SK-N-SH treated with all-trans-retinoic acid at 6 μM for 48 hours (cell line): ENCODE measurements around the gene KLRK1.
"Not testable (repeated sequence)": the region's sequence is repeated elsewhere in the genome, so short reads cannot be mapped to it uniquely, and the experiment has no call there.

Source experiments
- ATAC-seq: fragments of 200-7000 bp; cut with Tn5 transposase; 3 replicates; pipeline ENCODE4 v1.9.1; 2020; ENCODE audit warnings: mild to moderate bottlenecking, moderate library complexity
- ARNTL ChIP-seq: fragments of 450-650 bp; formaldehyde crosslinking; IDR thresholded peaks from 2 replicates; pipeline ENCODE4 v1.5.0; 2020; ENCODE audit warnings: low read depth, mild to moderate bottlenecking, moderate library complexity, borderline replicate concordance
- CSDC2 ChIP-seq: fragments of 250-450 bp; sonication (Bioruptor Pico); IDR thresholded peaks from 2 replicates; pipeline ENCODE4 v1.5.0; 2020; ENCODE audit warnings: mild to moderate bottlenecking, moderate library complexity
- ESRRG ChIP-seq: fragments of 250-450 bp; sonication (Bioruptor Pico); IDR thresholded peaks from 2 replicates; pipeline ENCODE4 v1.6.1; 2021; ENCODE audit warnings: mild to moderate bottlenecking
- OSR1 ChIP-seq: fragments of 250-450 bp; sonication (Bioruptor Pico); IDR thresholded peaks from 2 replicates; pipeline ENCODE4 v1.8.0; 2022; ENCODE audit warnings: moderate library complexity, mild to moderate bottlenecking, inconsistent platforms
- PPARA ChIP-seq: fragments of 250-450 bp; sonication (Bioruptor Pico); IDR thresholded peaks from 2 replicates; pipeline ENCODE4 v1.5.0; 2020; ENCODE audit warnings: mild to moderate bottlenecking, borderline replicate concordance
- RARB ChIP-seq: fragments of 250-450 bp; sonication (Bioruptor Pico); IDR thresholded peaks from 2 replicates; pipeline ENCODE4 v1.8.0; 2021; ENCODE audit warnings: mild to moderate bottlenecking, moderate library complexity
- SNAI2 ChIP-seq: fragments of 250-450 bp; sonication (Bioruptor Pico); IDR thresholded peaks from 2 replicates; pipeline ENCODE4 v1.5.0; 2020; ENCODE audit warnings: mild to moderate bottlenecking, moderate library complexity
- TCF4 ChIP-seq: fragments of 250-450 bp; sonication (Bioruptor Pico); IDR thresholded peaks from 2 replicates; pipeline ENCODE4 v1.8.0; 2021; ENCODE audit warnings: mild to moderate bottlenecking, moderate library complexity, borderline replicate concordance
- TOX ChIP-seq: fragments of 250-450 bp; sonication (Bioruptor Pico); IDR thresholded peaks from 2 replicates; pipeline ENCODE4 v1.8.0; 2021; ENCODE audit warnings: mild to moderate bottlenecking, moderate library complexity, borderline replicate concordance
- ZC3H10 ChIP-seq: fragments of 250-450 bp; sonication (Bioruptor Pico); IDR thresholded peaks from 2 replicates; pipeline ENCODE4 v1.5.1; 2021; ENCODE audit warnings: mild to moderate bottlenecking, moderate library complexity
- ZFP3 ChIP-seq: fragments of 250-450 bp; sonication (Bioruptor Pico); IDR thresholded peaks from 2 replicates; pipeline ENCODE4 v1.5.0; 2020; ENCODE audit warnings: mild to moderate bottlenecking, moderate library complexity
- ZNF565 ChIP-seq: fragments of 450-650 bp; formaldehyde crosslinking; conservative IDR thresholded peaks from 2 replicates; pipeline ENCODE4 v1.5.0; 2020; ENCODE audit warnings: low read depth, mild to moderate bottlenecking, moderate library complexity
- ZNF70 ChIP-seq: fragments of 450-650 bp; formaldehyde crosslinking; IDR thresholded peaks from 2 replicates; pipeline ENCODE4 v1.5.0; 2020; ENCODE audit warnings: mild to moderate bottlenecking, moderate library complexity
- ZNF8 ChIP-seq: fragments of 450-650 bp; formaldehyde crosslinking; IDR thresholded peaks from 2 replicates; pipeline ENCODE4 v1.5.0; 2020; ENCODE audit warnings: mild to moderate bottlenecking, moderate library complexity
- TF ChIP-seq, protein P1 (sequence below): fragments of 250-450 bp; sonication (Bioruptor Pico); IDR thresholded peaks from 2 replicates; pipeline ENCODE4 v1.5.1; 2021; ENCODE audit warnings: mild to moderate bottlenecking, moderate library complexity
- TF ChIP-seq, protein P2 (sequence below): fragments of 250-450 bp; sonication (Bioruptor Pico); IDR thresholded peaks from 2 replicates; pipeline ENCODE4 v1.5.1; 2020; ENCODE audit warnings: low read depth, mild to moderate bottlenecking, moderate library complexity
- TF ChIP-seq, protein P3 (sequence below): fragments of 250-450 bp; sonication (Bioruptor Pico); IDR thresholded peaks from 2 replicates; pipeline ENCODE4 v1.5.0; 2020; ENCODE audit warnings: mild to moderate bottlenecking, moderate library complexity
- TF ChIP-seq, protein P4 (sequence below): fragments of 250-450 bp; sonication (Bioruptor Pico); IDR thresholded peaks from 2 replicates; pipeline ENCODE4 v1.8.0; 2021; ENCODE audit warnings: low read depth, mild to moderate bottlenecking, moderate library complexity, borderline replicate concordance

The KLRK1 gene

DNA sequence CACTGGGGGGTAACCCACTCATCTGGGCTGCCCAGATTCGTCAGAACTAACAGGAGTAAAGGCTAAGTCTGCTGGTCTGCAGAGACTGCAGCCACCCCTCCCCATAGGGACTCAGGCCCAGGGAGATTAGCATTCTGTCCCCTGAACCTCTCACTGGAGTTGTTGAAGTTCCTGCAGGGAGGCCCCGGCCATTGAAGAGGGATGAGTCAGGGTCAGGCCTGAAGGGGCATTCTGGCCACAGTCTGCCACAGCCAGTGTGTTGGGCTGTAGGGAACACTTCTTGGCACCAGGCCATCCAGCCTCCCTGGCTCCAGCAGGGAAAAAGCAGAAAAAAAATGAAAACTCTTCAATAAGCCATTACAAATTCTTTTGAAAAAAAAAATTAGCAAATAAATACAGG is 35.3 kb downstream of the KLRK1 start (continued):
- TF ChIP-seq, protein P1, sequence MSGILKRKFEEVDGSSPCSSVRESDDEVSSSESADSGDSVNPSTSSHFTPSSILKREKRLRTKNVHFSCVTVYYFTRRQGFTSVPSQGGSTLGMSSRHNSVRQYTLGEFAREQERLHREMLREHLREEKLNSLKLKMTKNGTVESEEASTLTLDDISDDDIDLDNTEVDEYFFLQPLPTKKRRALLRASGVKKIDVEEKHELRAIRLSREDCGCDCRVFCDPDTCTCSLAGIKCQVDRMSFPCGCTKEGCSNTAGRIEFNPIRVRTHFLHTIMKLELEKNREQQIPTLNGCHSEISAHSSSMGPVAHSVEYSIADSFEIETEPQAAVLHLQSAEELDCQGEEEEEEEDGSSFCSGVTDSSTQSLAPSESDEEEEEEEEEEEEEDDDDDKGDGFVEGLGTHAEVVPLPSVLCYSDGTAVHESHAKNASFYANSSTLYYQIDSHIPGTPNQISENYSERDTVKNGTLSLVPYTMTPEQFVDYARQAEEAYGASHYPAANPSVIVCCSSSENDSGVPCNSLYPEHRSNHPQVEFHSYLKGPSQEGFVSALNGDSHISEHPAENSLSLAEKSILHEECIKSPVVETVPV (CRISPR knock-in tag) = no peak
- TF ChIP-seq ARNTL = no peak
- TF ChIP-seq, all 23 proteins: peak for 0

DNA sequence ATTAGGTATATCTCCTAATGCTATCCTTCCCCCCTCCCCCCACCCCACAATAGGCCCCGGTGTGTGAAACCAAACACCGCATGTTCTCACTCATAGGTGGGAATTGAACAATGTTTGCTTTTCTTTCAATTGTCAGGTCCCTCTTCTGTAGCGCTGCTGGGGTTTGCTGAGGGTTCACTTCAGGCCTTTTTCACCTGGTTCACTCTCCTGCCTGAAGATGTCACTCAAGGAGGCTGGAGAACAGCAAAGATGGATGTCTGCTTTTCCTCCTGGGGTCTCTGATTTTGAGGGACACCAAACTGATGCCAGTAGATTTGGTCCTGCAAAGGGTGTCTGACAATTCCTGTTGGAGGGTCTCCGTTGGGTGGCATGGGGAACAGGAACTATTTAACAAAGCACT is 35.8 kb downstream of the KLRK1 start:
- ATAC-seq = no peak
- TF ChIP-seq, protein P2, sequence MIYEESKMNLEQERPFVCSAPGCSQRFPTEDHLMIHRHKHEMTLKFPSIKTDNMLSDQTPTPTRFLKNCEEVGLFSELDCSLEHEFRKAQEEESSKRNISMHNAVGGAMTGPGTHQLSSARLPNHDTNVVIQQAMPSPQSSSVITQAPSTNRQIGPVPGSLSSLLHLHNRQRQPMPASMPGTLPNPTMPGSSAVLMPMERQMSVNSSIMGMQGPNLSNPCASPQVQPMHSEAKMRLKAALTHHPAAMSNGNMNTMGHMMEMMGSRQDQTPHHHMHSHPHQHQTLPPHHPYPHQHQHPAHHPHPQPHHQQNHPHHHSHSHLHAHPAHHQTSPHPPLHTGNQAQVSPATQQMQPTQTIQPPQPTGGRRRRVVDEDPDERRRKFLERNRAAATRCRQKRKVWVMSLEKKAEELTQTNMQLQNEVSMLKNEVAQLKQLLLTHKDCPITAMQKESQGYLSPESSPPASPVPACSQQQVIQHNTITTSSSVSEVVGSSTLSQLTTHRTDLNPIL (CRISPR knock-in tag) = no peak
- TF ChIP-seq, protein P3, sequence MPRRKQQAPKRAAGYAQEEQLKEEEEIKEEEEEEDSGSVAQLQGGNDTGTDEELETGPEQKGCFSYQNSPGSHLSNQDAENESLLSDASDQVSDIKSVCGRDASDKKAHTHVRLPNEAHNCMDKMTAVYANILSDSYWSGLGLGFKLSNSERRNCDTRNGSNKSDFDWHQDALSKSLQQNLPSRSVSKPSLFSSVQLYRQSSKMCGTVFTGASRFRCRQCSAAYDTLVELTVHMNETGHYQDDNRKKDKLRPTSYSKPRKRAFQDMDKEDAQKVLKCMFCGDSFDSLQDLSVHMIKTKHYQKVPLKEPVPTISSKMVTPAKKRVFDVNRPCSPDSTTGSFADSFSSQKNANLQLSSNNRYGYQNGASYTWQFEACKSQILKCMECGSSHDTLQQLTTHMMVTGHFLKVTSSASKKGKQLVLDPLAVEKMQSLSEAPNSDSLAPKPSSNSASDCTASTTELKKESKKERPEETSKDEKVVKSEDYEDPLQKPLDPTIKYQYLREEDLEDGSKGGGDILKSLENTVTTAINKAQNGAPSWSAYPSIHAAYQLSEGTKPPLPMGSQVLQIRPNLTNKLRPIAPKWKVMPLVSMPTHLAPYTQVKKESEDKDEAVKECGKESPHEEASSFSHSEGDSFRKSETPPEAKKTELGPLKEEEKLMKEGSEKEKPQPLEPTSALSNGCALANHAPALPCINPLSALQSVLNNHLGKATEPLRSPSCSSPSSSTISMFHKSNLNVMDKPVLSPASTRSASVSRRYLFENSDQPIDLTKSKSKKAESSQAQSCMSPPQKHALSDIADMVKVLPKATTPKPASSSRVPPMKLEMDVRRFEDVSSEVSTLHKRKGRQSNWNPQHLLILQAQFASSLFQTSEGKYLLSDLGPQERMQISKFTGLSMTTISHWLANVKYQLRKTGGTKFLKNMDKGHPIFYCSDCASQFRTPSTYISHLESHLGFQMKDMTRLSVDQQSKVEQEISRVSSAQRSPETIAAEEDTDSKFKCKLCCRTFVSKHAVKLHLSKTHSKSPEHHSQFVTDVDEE = no peak
- no peak for TF ChIP-seq SNAI2 (CRISPR knock-in tag)
- no peak for TF ChIP-seq ZNF70 (CRISPR knock-in tag)
- no peak for TF ChIP-seq ZNF565
- TF ChIP-seq, protein P4, sequence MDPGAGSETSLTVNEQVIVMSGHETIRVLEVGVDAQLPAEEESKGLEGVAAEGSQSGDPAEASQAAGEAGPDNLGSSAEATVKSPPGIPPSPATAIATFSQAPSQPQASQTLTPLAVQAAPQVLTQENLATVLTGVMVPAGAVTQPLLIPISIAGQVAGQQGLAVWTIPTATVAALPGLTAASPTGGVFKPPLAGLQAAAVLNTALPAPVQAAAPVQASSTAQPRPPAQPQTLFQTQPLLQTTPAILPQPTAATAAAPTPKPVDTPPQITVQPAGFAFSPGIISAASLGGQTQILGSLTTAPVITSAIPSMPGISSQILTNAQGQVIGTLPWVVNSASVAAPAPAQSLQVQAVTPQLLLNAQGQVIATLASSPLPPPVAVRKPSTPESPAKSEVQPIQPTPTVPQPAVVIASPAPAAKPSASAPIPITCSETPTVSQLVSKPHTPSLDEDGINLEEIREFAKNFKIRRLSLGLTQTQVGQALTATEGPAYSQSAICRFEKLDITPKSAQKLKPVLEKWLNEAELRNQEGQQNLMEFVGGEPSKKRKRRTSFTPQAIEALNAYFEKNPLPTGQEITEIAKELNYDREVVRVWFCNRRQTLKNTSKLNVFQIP (CRISPR knock-in tag) = no peak
- no peak for TF ChIP-seq ZNF8 (CRISPR knock-in tag)
- TF ChIP-seq, all 23 proteins: peak for 0

DNA sequence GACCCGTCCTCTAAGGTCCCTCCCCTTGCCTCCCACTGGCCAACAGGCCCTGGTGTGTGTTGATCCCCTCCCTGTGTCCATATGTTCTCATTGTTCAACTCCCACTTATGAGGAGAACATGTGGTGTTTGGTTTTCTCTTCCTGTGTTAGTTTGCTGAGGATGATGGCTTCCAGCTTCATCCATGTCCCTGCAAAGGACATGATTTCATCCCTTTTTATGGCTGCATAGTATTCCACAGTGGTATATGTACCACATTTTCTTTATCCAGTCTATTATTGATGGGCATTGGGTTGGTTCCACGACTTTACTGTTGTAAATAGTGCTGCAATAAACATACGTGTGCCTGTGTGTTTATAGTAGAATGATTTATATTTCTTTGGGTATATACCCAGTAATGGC is 38.4 kb downstream of the KLRK1 start:
- ATAC-seq = not testable (repeated sequence)

DNA sequence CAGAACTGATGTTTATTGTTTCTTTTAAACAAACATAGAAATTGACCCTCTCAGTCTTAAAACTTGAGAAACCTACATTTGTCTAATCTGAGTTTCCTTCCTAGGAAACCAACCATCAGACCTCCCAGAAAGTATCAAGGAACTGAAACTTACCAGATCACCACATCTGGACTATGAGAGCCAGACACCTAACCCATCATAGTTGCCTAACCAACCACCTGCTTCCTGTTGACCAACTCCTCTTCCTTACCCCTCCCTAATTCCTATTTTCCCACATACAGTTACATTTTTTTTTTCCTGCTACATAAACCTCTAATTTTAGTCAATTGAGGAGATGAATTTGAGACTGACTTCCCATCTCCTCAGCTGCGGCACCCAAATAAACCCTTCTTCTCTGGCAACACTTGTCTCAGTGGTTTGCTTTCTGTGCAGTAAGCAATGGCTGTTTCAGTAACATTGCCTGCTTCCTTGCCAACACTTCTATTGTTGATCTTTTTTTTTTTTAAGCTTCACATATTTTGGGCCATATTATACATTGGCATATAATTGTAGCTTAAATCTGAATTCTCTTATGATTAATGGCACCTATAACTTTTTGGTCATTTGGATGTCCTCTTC is 47.8 kb downstream of the KLRK1 start:
- ATAC-seq = no peak
- TF ChIP-seq TCF4 = no peak
- TF ChIP-seq RARB (CRISPR knock-in tag) = no peak
- TF ChIP-seq, protein P2 (CRISPR knock-in tag) = no peak
- TF ChIP-seq, protein P3 = no peak
- TF ChIP-seq CSDC2 (CRISPR knock-in tag) = no peak
- TF ChIP-seq ESRRG = no peak
- TF ChIP-seq ZNF70 (CRISPR knock-in tag) = no peak
- TF ChIP-seq ZNF565 = no peak
- no peak for TF ChIP-seq OSR1 (CRISPR knock-in tag)
- no peak for TF ChIP-seq ZC3H10 (CRISPR knock-in tag)
- TF ChIP-seq TOX = no peak
- TF ChIP-seq SNAI2 (CRISPR knock-in tag) = no peak
- TF ChIP-seq ZNF8 (CRISPR knock-in tag) = no peak
- TF ChIP-seq ZFP3 (CRISPR knock-in tag) = no peak
- no peak for TF ChIP-seq PPARA (CRISPR knock-in tag)

DNA sequence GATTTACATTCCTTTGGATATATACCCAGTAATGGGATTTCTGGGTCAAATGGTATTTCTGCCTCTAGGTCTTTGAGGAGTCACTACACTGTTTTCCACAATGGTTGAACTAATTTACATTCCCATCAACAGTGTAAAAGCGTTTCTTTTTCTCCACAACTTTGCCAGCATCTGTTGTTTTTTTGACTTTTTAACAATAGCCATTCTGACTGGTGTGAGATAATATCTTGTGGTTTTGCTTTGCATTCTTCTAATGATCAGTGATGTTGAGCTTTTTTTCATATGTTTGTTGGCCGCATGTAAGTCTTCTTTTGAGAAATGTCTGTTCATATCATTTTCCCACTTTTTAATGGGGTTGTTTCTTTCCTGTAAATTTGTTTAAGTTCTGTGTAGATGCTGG is 48.9 kb downstream of the KLRK1 start:
- ATAC-seq = not testable (repeated sequence)
